ENCODE results near the gene WDTC1.
A peak's percentile ranks its signal among the peaks of the same experiment; 100 is the strongest.
"Not testable (repeated sequence)": the region's sequence is repeated elsewhere in the genome, so short reads cannot be mapped to it uniquely, and the experiment has no call there.

Gene WDTC1

GRCh38 chr1:27253596-27253995 lies 19.2 kb downstream of the WDTC1 start:
- DNase-seq = no peak

GRCh38 chr1:27255136-27255535 lies 20.7 kb downstream of the WDTC1 start:
- no peak for DNase-seq

- no peak for DNase-seq
Measured at GRCh38 chr1:27257155-27257554, 22.7 kb downstream of the WDTC1 start.

- no peak for DNase-seq
Measured at GRCh38 chr1:27258598-27258997, 24.2 kb downstream of the WDTC1 start.

GRCh38 chr1:27267153-27267552 lies 32.7 kb downstream of the WDTC1 start:
- no peak for DNase-seq

GRCh38 chr1:27269276-27269675 lies 34.8 kb downstream of the WDTC1 start:
- no peak for DNase-seq

GRCh38 chr1:27274204-27274603 lies 39.8 kb downstream of the WDTC1 start:
- no peak for DNase-seq

- no peak for DNase-seq
Measured at GRCh38 chr1:27275696-27276095, 41.3 kb downstream of the WDTC1 start.

- peak; percentile 90 for DNase-seq
Measured at GRCh38 chr1:27284425-27285273, 50.2 kb downstream of the WDTC1 start.

GRCh38 chr1:27285274-27285660 lies 50.8 kb downstream of the WDTC1 start:
- DNase-seq = no peak

GRCh38 chr1:27285821-27286220 lies 51.4 kb downstream of the WDTC1 start:
- DNase-seq = not testable (repeated sequence)

- DNase-seq = not testable (repeated sequence)
Measured at GRCh38 chr1:27289125-27289524, 54.7 kb downstream of the WDTC1 start.

GRCh38 chr1:27290581-27290980 lies 56.1 kb downstream of the WDTC1 start:
- DNase-seq = no peak

GRCh38 chr1:27292106-27292505 lies 57.7 kb downstream of the WDTC1 start:
- DNase-seq = no peak

- no peak for DNase-seq
Measured at GRCh38 chr1:27293915-27294314, 59.5 kb downstream of the WDTC1 start.

- DNase-seq = peak; percentile 83
Measured at GRCh38 chr1:27296773-27297291, 62.4 kb downstream of the WDTC1 start.

GRCh38 chr1:27297903-27298302 lies 63.5 kb downstream of the WDTC1 start:
- DNase-seq = no peak

- no peak for DNase-seq
Measured at GRCh38 chr1:27298632-27299384, 64.4 kb downstream of the WDTC1 start.

- peak; percentile 88 for DNase-seq
Measured at GRCh38 chr1:27299385-27300271, 65.2 kb downstream of the WDTC1 start.

GRCh38 chr1:27300341-27301051 lies 66.1 kb downstream of the WDTC1 start:
- DNase-seq = peak; percentile 94

- DNase-seq = no peak
Measured at GRCh38 chr1:27301052-27301422, 66.6 kb downstream of the WDTC1 start.

GRCh38 chr1:27301582-27302199 lies 67.3 kb downstream of the WDTC1 start:
- no peak for DNase-seq

Data from right forelimb (tissue), 1 donor.